Gastrocnemius medialis (tissue), 4 donors: ENCODE results near the gene PRPF40B. TPM values are rescaled to one million over a fixed set of nuclear protein-coding genes. Genes with fewer than 3 reads are reported as not detected.
"Not testable (repeated sequence)": the region's sequence is repeated elsewhere in the genome, so short reads cannot be mapped to it uniquely, and the experiment has no call there.

Experiments used
- ATAC-seq, 2 donors: fragments of 150-250 bp; one replicate each; pipeline ENCODE4 v1.9.1; 2016
- DNase-seq, 2 donors: peaks; one replicate each; pipeline ENCODE4 v3.0.0-alpha.2; 2019
- H3K27ac ChIP-seq, 4 donors: fragments of 200-600 bp; sonication (generic); 1 replicate in 1 of 4; 2 replicates in 3 of 4; pipeline ENCODE4 v1.5.1; 2016 to 2018; ENCODE audit warnings: mild to moderate bottlenecking in 2 of 4, moderate library complexity in 1 of 4
- H3K27me3 ChIP-seq, 3 donors: fragments of 200-600 bp; sonication (generic) in 2 of 3; 1 replicate in 1 of 3; 2 replicates in 2 of 3; pipeline versions ENCODE4 v1.5.1 to v1.6.0; 2016 to 2019; ENCODE audit warnings: mild to moderate bottlenecking in 1 of 3, moderate library complexity in 1 of 3
- H3K36me3 ChIP-seq, 2 donors: fragments of 200-600 bp; sonication (generic) in 1 of 2; one replicate each; pipeline ENCODE4 v1.5.1; 2017 to 2018
- H3K4me1 ChIP-seq, 2 donors: fragments of 200-600 bp; sonication (generic) in 1 of 2; one replicate each; pipeline ENCODE4 v1.5.1; 2016 to 2017; ENCODE audit warnings: mild to moderate bottlenecking in 2 of 2
- H3K4me3 ChIP-seq, 4 donors: fragments of 200-600 bp; sonication (generic) in 3 of 4; 1 replicate in 1 of 4; 2 replicates in 3 of 4; pipeline ENCODE4 v1.5.1; 2016 to 2019; ENCODE audit warnings: mild to moderate bottlenecking in 2 of 4
- H3K9me3 ChIP-seq, 3 donors: fragments of 200-600 bp; sonication (generic) in 2 of 3; 1 replicate in 1 of 3; 2 replicates in 2 of 3; pipeline ENCODE4 v1.5.1; 2016 to 2019
- CTCF ChIP-seq, 5 experiments: fragments of 450-650 bp in 3 of 5; fragments of 200-600 bp in 2 of 5; sonication (generic) in 2 of 5; IDR thresholded peaks in 4 of 5; conservative IDR thresholded peaks in 1 of 5; 1 replicate in 4 of 5; 2 replicates in 1 of 5; pipeline ENCODE4 v1.5.1; 2016 to 2019; ENCODE audit warnings: antibody characterized with exemption in 5 of 5, mild to moderate bottlenecking in 3 of 5, moderate library complexity in 3 of 5
- POLR2A ChIP-seq, 2 donors: fragments of 450-650 bp; IDR thresholded peaks; one replicate each; pipeline ENCODE4 v1.6.1; 2017; ENCODE audit warnings: antibody characterized with exemption in 2 of 2, mild to moderate bottlenecking in 2 of 2, moderate library complexity in 2 of 2
- in situ Hi-C, 4 donors: fragments of 200-750 bp; cut with MboI; loops; one replicate each; pipeline versions ENCODE4 v1.15.0 to v1.8.0; 2017; ENCODE audit warnings: low sequenced_read_pairs in 4 of 4
- intact Hi-C: fragments of 100-400 bp; cut with DNase I; formaldehyde crosslinking; loops from one replicate; pipeline ENCODE4 v1.15.1; 2023; ENCODE audit warnings: low total_unique reads
- total RNA-seq, 4 donors: library from RNA; depleted of rRNA; stranded (reverse); fragments of >200 nt; gene quantifications; one replicate each; pipeline versions ENCODE4 v1.1.0 to v1.2.3, GENCODE V29; 2016

Gene PRPF40B
- total RNA-seq, 4 donors from 2014 or later, result 17.6 to 21.3 (median 20.2) TPM

- no peak for DNase-seq
- Histone ChIP-seq H3K9me3 (no peaks in the 10 kb centered on the region), H3K4me3 (no peak overlapping the region), H3K4me1 (no peaks in the 10 kb centered on the region), H3K36me3 (no peaks in the 10 kb centered on the region), H3K27me3 (no peaks in the 10 kb centered on the region), H3K27ac (no peak overlapping the region)
- intact Hi-C loops (no loop called here), in situ Hi-C loops (no loop called here)
- TF ChIP-seq POLR2A (IDR thresholded peaks at IDR 0.05), result no peak
- no peak for TF ChIP-seq CTCF (IDR thresholded peaks at IDR 0.05 in 4 of 5, conservative IDR thresholded peaks at IDR 0.05 in 1 of 5)
- ATAC-seq, result no peak
Measured at GRCh38 chr12:49604856-49605255, 18.5 kb upstream of the PRPF40B start.

- H3K9me3 ChIP-seq, DNase-seq, H3K27me3 ChIP-seq, in situ Hi-C loops, H3K27ac ChIP-seq, H3K36me3 ChIP-seq, ATAC-seq, H3K4me1 ChIP-seq, H3K4me3 ChIP-seq, intact Hi-C loops: not testable (repeated sequence)
Measured at GRCh38 chr12:49605539-49605938, 17.8 kb upstream of the PRPF40B start, which contains the start of gene FAM186B. FAM186B (minus strand) TSS chr12:49605639; CDS start chr12:49605477, 162 bp downstream.

GRCh38 chr12:49609059-49609874 is 14.1 kb upstream of the PRPF40B start:
- Histone ChIP-seq H3K36me3 (no peaks in the 10 kb centered on the region), H3K27me3 (no peaks in the 10 kb centered on the region), H3K9me3 (no peaks in the 10 kb centered on the region), H3K27ac (no peak overlapping the region), H3K4me3 (no peak overlapping the region), H3K4me1 (no peaks in the 10 kb centered on the region)
- DNase-seq (no peak), ATAC-seq (no peak)
- TF ChIP-seq POLR2A (IDR thresholded peaks at IDR 0.05) (no peak), CTCF (IDR thresholded peaks at IDR 0.05 in 4 of 5, conservative IDR thresholded peaks at IDR 0.05 in 1 of 5) (no peak)
- intact Hi-C loops, result no loop called here
- in situ Hi-C loops, result no loop called here

- DNase-seq (no peak), ATAC-seq (no peak)
- in situ Hi-C loops (no loop called here), intact Hi-C loops (no loop called here)
- TF ChIP-seq CTCF (IDR thresholded peaks at IDR 0.05 in 4 of 5, conservative IDR thresholded peaks at IDR 0.05 in 1 of 5) (no peak), POLR2A (IDR thresholded peaks at IDR 0.05) (no peak)
- Histone ChIP-seq H3K27ac (no peak overlapping the region), H3K27me3 (no peaks in the 10 kb centered on the region), H3K9me3 (no peaks in the 10 kb centered on the region), H3K36me3 (no peaks in the 10 kb centered on the region), H3K4me1 (no peaks in the 10 kb centered on the region), H3K4me3 (no peak overlapping the region)
Measured at GRCh38 chr12:49609875-49610154, 13.5 kb upstream of the PRPF40B start.

- DNase-seq, intact Hi-C loops, H3K4me1 ChIP-seq, H3K27me3 ChIP-seq, H3K36me3 ChIP-seq, H3K27ac ChIP-seq, ATAC-seq, H3K9me3 ChIP-seq, in situ Hi-C loops, H3K4me3 ChIP-seq: not testable (repeated sequence)
Measured at GRCh38 chr12:49610785-49611184, 12.6 kb upstream of the PRPF40B start.

GRCh38 chr12:49612210-49612609 is 11.2 kb upstream of the PRPF40B start:
- DNase-seq (no peak), ATAC-seq (no peak)
- H3K27me3 ChIP-seq, result no peaks in the 10 kb centered on the region
- TF ChIP-seq POLR2A (IDR thresholded peaks at IDR 0.05) (no peak), CTCF (IDR thresholded peaks at IDR 0.05 in 4 of 5, conservative IDR thresholded peaks at IDR 0.05 in 1 of 5) (no peak)
- intact Hi-C loops, result no loop called here
- H3K36me3 ChIP-seq, result no peaks in the 10 kb centered on the region
- H3K4me3 ChIP-seq, result no peak overlapping the region
- H3K4me1 ChIP-seq, result no peaks in the 10 kb centered on the region
- in situ Hi-C loops, result no loop called here
- no peaks in the 10 kb centered on the region for H3K9me3 ChIP-seq
- no peak overlapping the region for H3K27ac ChIP-seq
